Limb (tissue), 2 donors: ENCODE data around the gene ETV1.
A peak's percentile ranks its signal among the peaks of the same experiment; 100 is the strongest.

ENCODE experiments used
- DNase-seq, 2 donors: peaks; one replicate each; pipeline ENCODE4 v3.0.0-alpha.2; 2016; ENCODE audit errors: extremely low spot score in 2 of 2

Gene ETV1

DNA sequence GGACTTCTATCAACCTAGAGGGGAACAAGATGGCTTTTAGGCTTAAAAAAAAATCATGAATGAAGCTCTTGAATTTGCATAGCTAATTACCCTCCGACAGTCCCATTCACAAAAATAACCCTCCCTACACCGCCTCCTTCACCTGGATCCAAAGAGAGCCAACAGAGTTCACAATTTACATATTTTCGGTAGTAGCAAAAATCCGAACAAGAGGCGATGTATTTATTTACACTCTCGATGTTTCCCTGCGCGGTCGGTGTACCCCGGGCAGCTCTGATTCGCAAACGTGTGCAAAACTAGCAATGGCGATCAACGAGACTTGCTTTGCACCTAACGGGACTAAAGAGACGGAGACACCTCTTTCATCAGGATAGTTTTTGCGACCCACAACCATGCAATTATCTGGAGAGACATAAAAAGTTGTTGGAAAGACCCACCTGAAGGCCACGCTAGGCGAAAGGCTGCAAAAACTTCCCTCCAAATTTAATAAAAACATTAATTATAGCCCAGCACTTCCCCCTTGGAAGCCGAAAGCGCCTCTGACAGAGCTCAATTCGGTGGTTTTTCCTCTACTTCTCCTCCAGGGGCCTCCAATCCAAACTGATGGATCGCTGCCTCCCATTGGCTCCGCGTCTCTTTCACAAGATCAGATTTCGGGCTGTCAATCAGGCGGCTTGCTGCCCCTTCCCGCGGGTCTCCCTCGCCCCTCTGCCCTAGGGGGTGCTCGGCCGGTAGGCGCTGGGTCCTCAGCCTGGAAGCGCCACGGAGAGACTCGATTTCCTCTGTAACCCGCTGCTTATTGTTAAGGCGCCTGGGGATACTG is at the start of gene ETV1:
TSS of gene ETV1 (minus strand) at position 541 of the 823 bp plus-strand sequence. CDS start 614 bp downstream, outside the sequence.
- DNase-seq, result peak; percentile 84 to 90

- no peak for DNase-seq
Measured at GRCh38 chr7:14024406-14024805, 34.9 kb upstream of the ETV1 start.

DNA sequence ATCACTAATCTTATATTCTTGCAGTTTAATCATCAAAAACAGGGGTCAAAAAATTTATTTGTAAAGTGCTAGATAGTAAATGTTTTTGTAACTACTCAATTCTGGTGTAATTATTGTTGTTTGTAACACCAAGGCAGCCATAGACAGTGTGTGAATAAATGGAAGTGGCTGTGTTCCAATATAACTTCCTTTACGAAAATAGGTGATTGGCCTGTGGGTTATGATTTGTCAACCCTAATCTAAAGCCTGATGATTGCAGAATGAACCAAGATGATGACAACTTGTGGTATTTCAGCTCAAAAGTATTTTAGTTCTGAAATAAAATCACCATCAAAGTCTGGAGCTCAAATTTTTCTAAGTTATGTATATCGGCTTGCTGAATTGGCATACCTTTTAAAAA is 34.4 kb upstream of the ETV1 start:
- no peak for DNase-seq

GRCh38 chr7:14023342-14023741 is 33.9 kb upstream of the ETV1 start:
- DNase-seq, result no peak

DNA sequence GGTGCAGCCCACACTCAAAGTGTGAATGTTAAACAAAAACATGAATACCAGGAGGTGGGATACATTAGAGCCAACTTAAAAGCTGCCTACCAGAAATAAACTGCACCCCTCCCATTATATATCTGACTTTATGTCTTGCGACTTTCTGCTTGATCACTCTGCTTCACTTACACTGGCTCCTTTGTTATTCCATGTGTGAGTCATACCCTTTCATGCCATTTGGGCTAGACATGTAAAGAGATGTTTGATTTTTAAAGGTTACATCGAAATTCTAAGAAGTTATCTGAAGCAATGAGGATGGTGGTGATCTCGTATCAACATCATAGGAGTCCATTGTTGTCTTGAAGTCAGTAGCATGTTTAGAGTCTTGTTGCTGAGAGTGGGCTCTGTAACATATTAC is 31.6 kb upstream of the ETV1 start:
- no peak for DNase-seq

- DNase-seq, result no peak
Measured at GRCh38 chr7:14020339-14020900, 31.0 kb upstream of the ETV1 start.

DNA sequence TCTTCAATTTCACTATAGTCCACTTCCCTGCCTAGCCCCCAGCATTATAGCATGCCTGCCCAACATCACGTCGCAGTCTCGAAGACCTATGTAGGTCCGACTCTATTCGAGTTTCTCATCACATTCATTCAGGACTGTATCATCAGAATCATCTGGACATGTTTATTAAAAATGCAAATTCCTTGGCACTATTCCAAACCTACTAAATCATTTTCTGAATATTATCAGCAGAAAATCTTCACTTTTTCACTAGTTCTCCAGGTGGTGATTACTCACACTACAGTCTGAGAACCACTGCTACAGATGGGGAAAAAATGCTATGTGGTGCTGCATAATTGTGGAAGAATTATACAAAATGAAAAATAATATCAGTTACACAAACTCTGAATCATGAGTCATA is 29.3 kb upstream of the ETV1 start:
- no peak for DNase-seq

DNA sequence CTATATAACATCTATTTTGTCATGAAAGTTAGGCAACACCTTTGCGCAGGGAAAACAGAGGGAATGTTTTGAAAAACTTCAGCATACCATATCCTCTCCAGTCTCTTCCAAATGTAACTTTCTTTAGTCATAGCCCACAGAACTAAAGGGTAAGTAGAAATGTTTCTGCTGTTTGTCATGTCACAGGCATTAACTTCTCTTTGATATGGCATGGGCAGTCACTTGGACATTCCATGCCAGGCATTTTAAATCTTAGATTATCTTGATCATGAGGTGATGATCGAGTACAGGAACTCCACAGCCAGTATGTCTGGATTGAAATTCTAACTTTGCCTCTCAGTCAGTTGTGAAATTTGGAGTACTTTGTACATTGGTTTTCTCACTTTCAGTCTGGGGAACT is 27.5 kb upstream of the ETV1 start:
- no peak for DNase-seq

- no peak for DNase-seq
Measured at GRCh38 chr7:14013898-14014297, 24.4 kb upstream of the ETV1 start.

DNA sequence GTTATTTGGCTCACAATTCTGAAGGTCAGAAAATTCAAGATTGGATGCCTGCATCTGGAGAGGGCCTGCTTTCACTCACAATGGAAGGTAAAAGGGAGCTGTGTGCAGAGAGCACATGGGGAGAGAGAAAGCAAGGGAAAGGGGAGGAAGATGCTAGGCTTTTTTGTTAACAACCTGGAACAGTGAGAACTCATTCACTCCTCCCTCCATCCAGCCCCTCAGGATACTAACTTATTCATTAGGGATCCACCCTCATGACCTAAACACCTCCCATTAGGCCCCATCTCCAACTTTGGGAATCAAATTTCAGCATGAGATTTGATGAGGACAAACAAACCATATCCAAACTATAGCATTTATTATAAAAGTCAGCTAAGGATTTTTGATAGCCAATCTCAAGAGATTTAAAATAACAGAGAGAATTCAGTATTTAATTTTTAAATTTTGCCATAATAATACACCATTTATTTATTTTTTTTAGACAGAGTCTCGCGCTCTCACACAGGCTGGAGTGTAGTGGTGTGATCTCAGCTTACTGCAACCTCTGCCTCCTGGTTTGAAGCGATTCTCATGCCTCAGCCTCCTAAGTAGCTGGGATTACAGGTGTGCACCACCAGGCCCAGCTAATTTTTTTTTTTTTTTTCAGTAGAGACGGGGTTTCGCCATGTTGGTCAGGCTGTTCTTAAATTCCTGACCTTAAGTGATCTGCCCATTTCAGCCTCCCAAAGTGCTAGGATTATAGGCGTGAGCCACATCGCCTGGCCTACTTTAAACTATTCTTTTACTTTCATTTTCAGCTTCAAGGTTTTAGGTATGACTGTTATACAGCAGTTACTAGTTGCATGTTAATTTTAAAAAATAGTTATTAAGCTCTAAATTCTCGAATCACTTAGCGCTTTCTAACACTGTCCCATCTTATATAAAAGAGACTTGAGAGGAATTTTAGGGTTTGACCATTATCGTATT is 20.3 kb upstream of the ETV1 start:
- no peak for DNase-seq

GRCh38 chr7:14001139-14001538 is 11.7 kb upstream of the ETV1 start:
- DNase-seq, result no peak

DNA sequence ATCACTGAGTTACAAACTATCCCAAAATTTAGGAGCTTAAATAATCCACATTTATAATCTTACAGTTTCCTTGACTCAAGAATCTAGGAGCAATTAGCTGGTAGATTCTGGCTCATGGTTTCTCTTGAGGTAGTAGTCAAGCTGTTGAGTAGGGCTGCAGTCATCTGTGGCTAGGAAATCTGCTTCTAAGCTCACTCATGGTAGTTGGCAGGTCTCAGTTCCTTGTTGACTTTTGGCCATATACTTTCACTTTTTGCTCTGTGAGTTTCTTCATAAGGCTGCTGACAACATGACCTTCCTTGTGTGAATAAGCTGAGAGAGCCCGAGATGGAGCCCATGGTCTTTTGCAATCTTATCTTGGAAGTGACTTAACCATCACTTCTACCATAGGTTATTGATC is 10.8 kb upstream of the ETV1 start:
- no peak for DNase-seq

- no peak for DNase-seq
Measured at GRCh38 chr7:13998866-13999265, 9.4 kb upstream of the ETV1 start.

DNA sequence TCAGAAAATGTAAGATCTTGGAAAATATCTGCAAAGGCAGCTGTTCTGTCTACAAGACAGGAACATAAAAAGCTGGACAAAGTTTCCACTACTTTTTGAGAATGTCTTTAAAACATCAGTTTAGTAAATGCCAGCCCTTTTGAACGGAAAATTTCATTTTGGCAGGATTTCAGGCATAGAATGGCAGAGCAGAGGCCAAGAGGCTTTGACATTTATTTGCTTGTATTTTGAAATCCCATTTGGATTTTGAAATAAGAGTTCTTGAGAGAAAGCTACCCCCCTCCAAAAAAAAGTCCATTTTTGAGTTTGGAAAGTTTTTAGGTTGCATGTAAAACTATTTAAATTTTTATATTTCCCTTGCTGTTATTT is 3.1 kb upstream of the ETV1 start:
- peak in 1 of 2 donors; percentile 58 for DNase-seq

GRCh38 chr7:13991791-13992595 is 2.5 kb upstream of the ETV1 start:
- DNase-seq, result no peak

DNA sequence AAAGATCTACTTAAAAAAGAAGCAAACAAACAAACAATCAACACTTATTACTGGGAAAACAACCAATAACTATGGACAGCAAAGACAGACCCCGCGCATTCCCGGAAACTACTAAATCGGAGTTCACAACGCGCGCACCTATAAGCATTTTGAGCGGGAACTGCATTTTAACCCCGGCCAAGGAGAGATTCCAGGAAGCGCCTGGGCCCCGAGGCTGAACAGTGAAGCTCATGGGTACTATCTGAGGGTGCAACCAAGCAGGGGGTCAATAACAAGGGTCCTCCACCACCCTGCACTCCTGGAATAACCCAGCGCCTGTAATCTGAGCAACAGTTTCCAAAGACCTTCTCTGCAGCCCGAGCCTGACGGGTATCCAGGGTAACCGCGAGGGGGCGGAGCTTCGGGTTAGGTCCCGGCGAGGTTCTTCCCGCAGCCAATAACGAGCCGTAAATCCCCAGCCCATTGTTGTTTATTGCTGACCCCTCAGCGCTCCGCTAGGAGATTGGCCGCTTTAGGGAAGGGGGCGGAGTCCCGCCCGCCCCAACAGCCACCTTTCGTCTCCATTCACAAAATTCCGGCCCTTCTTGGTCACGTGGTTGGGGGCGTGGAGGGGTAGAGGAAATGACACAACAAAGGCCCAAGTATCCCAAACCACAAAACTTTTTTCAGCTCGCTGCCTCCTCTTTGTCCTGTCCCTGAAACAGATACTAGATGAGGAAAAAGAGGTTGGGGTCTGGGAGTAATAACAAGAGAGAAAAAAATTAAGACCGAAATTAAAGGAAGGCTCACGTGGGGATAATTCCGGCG is 1.7 kb upstream of the ETV1 start:
- peak; percentile 95 to 98 for DNase-seq

DNA sequence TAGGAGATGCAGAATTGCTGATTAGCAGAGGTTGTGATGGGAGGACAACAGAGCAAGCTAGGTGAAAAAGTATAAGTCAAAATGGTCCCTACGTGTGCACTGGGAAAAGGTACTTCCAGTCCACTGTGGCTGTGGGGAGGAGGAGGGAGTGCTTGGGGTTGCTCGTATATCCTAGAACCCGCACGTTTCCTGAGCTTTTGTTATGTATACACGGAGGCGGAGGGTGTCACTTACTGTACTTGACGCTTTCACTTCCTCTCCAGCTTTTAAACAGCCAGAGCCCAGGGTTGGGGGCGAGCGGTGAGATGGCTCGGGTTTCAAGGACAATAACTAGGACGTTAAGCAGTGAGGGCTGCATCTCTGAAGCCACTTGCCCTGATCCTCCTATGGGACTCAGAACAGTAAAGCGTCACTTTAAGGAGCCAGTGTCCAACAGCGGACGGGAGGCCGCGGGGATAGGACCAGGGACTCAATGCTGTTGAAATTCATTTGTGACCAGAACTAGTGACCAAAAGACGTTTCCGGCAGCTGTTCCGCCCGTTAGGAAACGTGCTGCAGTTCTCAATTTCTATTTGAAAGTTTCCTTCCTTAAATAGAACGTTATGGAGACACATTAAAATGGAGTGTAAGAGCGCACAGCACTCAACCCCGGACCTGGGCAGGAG is 985 bp upstream of the ETV1 start:
- DNase-seq, result peak; percentile 75 to 79

- no peak for DNase-seq
Measured at GRCh38 chr7:13989949-13990305, 461 bp upstream of the ETV1 start.

GRCh38 chr7:13988731-13989125 is 738 bp downstream of the ETV1 start:
- peak; percentile 38 to 53 for DNase-seq

DNA sequence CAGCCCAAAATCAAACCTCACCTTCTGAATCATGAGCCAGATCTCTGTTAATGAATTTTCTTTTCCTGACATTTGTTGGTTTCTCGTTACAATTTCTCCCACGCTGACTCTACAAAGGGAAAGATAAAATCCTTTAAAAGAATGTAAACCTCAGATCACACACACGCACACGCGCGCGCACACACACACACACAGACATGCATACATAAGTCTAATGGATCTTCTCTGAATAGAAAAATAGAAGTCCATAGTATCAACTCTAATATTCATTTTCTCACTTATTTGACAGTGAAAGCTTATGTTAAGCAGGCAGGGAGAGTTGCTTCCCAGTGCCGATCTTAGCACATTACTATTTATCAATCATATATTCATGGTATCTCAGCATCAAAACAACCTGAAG is 1.4 kb downstream of the ETV1 start:
- peak in 1 of 2 donors; percentile 43 for DNase-seq
